ACHN (cell line): ENCODE data around the gene CDV3.

Source experiments
- DNase-seq: peaks from one replicate; pipeline ENCODE4 v3.0.0-alpha.2; 2015
- in situ Hi-C: cut with HindIII; loops from 2 replicates; pipeline ENCODE4 v1.10.0; 2017; ENCODE audit warnings: low sequenced_read_pairs, low pct_ligation_motif_present, low pct_unique_long_range_greater_than_20kb

The CDV3 gene

DNA sequence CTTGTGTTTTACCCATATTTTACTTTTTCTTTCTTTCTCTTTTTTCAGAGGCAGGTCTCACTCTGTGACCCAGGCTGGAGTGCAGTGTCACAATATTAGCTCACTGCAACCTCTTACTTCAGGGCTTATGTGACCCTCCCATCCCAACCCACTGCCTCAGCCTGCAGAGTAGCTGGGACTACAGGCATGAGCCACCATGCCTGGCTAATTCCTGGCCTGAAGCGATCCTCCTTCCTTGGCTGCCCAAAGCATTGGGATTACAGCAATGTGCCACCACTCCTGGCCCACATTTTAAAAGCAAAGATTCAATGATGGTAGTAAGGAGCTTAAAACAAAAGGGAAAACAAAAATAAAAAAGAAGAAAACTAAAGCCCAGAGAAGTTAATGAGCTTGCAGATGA lies 11.1 kb upstream of the CDV3 start:
- no peak for DNase-seq
- in situ Hi-C loops = no loop called here

DNA sequence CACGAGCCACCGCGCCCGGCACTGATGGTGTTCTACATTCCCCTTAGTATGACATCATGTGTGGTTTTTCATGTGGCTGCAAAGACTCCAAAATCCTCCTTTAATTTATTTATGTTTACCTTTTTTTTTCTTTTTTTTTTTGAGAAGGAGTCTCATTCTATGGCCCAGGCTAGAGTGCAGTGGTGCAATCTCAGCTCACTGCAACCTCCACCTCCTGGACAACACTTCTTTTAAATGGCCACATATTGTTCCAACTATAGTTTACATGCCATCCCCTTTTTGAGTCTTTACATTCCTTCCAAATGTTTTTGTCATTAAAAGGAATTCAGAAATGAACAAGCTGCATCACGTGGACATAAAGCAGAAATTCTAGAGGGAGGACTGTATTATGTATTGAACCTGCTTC lies 10.3 kb upstream of the CDV3 start:
- in situ Hi-C loops = no loop called here
- DNase-seq = no peak

DNA sequence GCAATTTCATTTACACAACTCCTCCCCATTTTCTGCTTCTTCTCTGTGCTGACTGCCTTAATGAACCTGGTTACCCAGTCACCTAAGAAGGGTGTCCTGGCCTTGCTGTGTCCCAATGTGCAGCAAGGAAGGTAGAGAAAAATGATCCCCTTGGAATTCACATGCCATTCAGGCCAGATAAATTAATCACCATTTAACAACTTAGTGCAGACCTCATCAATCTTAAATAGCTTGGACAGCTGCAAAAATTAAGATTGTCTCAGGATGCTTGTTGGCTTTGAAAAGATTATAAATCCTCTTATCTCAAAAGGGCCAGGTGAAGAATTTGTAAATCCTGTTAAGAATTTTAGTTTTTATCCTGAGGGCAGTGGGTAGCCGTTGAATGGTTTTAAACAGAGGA lies 9.7 kb upstream of the CDV3 start:
- no peak for DNase-seq
- in situ Hi-C loops = no loop called here

DNA sequence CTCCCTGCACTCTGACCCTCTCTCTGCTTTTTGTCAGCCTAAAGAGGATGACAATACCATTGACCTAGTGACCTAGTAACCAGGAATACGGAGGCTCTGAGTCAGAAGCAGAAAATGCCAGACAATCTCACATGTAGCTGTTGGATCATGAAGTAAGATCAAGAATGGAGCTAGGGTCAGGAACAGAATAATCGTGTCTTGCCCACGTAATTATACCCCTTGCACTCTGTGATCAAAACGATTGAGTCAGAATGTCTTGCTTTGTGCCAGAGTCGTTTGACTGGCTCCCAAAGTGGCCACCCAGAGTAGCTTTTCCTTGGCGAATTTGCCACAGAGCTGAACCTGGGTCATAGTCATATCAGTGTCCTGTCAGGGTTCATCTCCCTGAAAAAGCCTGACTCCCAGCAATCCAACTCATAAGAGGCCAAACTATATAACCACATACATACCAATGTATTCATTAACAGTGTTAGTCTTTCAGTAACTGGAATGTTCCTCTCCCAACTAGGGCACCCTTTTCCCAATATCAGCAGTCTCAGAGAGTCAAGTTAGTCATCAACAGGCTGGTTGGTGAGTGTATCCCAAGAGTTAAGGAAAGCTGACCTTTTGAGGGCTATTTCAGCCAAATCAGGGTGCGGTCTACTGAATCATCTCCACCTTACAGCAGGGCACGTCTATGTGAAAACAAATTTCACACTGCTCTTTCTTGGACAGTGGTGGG lies 5.0 kb upstream of the CDV3 start:
- peak; percentile 97 for DNase-seq
- in situ Hi-C loops = no loop called here

DNA sequence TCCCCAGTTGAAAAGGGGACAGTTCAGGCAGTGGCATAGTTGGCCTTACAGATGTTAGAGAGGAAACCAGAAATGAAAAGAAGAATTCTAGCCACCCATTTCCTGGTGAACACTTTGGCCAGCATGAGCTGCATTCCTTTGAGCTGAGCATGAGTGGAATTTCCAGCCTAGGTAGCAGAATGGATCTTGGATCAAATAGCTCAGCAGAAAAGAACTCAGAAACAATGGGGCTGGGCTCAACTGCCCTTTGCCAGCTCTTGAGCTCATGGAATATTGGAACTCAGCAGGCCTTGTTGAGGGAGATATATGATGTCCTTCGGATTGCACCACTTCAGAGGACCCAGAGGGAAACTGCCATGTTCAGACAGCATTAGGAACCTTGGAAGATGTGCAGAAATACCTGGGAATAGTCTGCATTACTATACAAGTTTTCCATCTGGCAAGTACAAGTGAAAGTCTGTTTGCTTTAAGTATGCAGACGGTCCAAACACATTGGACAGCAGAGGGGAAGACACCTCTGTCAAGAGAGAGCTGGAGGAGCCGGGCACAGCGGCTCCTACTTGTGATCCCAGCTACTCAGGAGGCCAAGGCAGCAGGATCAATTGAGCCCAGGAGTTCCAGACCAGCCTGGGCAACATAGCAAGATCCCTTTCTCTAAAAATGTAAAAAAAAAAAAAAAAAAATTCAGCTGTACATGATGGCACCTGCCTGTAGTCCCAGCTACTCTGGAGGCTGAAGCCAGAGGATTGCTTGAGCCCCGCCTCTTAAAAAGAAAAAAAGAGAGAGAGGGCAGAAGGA lies 3.1 kb upstream of the CDV3 start:
- in situ Hi-C loops = no loop called here
- peak; percentile 92 for DNase-seq

DNA sequence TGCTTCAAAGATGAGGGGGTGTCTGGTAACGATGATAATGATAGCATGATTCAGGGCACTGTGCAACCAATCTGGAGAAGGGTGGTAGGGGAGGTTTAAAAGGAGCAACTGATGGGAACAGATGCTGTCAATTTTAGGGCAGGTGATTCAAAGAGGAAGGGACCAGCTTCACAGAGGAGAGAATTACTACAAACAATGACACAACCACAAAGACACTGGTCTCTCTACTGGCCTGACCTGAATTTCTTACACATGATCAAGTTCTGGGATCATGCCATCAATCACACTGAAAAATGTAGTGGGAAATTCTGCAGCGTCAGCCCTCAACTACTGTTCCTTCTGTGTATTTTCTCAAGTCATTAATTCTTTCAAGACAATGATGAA lies 2.6 kb upstream of the CDV3 start:
- in situ Hi-C loops = no loop called here
- no peak for DNase-seq

DNA sequence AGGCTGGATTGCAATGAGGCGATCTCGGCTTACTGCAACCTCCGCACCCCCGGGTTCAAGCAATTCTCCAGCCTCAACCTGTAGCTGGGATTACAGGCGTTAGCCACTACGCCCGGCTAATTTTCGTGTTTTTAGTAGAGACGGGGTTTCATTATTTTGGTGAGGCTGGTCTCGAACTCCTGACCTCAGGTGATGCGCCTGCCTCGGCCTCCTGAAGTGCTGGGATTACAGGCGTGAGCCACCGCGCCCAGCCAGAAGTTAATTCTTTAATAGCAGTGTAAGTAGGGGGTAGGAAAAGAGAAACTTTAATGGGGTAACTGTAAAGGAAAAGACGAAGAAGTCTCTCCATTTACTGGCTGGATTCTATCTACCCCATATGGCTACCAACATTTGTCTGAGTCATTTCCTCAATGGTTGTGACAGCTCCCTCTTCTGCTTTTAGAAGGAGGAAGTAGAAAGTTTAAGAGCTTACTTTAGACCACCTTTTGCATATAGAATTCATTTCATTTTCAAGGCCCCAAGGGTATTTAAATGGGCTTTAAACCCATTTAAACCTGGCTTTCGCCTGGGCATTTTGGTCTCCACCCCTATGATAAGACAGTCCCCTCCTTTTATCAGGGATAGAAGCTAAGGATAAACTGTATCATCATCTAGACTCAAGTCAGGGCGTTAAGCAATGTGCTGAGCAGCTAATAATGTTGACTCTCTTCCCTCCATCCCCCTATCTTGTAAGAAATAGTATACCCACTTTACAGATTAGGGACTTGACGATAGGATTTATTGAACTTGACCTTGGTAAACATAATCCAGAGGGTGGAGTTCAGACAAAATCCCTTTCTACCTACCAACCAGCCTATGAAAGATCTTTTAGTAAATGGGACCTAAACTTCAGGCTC lies 1.1 kb upstream of the CDV3 start:
- in situ Hi-C loops = no loop called here
- peak; percentile 49 for DNase-seq

DNA sequence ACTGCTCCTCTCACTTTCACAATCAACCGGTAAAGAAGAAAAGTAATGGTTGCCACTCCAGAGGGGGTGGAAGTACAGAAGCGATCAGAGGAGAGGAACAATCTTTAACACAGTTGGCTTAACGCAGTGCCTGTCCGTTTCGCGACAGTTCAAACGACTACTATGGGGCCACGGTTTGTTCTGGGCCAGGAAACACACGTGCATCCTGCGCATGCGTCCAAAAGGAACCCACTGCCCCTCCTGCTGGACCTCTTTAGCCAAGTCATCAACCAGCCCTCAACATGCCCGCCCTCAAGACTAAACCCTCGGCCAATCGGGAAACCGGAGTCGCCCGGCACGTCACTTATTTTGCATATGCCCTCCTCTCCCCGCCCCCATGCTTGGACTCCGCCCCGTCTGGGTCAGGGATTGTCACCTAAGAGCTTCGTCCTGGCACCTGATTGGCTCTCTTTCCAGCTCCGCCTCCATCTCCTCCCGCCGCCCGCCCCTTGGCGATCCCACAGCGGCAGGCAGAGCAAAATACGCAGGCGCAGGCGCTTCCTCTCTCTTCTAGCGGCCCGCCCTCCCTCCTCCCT lies 345 bp upstream of the CDV3 start:
- DNase-seq = peak; percentile 99
- in situ Hi-C loops = no loop called here

DNA sequence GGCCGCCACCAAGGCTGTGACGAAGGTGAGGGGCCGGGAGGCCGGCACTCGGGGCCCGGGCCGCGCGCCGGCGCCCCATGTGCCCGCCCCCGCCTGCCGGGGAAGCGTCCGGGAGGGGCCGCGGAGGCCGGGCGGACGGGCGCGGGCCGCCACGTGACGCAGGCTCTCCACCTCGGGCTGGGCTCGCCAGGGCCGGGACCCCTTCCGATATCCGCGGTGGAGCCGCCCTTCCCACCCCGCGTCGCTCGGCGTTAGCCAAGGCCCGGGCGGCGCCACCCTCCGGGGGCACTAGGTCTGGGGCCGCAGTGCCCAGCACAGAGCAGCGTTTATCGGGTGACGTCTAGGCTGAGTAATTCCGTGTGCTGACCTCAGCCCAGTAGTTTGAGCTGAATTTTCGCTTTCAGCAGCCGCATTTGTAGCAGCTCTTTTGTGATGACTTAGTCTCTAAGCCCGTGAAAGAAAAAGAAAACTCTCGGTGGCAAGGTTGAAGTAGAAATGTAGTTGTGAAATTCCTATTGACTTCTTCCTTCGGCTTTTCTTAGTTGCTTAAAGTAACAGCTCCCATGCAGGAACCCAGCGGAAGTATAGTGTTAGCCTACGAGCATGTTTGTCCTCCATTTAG lies 885 bp downstream of the CDV3 start:
- DNase-seq = peak; percentile 63
- in situ Hi-C loops = no loop called here

DNA sequence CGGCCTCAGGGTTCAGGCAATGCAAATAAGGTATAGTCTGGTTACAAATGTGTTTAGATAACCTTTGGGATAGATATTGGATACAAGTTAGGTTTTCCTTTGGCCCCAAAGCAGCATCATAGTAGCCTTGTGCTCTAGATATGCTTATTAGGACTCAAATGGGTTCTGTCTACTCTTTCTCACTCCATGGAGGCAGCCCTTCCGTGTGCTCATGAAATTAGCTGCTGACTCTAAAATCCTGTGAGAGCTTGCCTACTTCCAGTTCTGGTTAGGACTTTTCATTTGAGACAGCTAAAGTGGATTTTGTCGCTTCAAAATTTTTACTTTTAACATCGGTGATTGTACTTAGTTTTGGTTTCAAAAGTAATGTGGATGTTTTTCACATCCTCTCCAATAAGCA lies 1.6 kb downstream of the CDV3 start:
- in situ Hi-C loops = no loop called here
- no peak for DNase-seq

DNA sequence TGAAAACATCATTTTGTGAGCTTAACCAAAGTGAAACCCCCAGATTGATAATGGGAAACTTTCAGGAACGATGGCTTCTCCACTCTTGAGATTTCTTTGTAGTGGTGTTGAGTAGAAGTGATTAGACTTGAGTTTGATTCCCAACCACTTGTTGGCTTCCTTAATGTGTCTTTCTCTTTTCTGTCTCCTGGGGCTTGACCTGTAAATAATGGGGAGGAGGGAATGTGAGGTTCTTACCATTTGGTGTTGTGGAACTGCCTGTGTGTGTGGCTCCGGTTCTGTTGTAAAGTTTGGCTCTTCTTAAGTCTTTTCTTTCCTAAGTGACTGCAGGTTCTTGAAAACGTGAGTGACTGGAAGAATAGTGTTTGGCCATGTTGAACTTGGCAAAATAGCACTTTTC lies 2.7 kb downstream of the CDV3 start:
- in situ Hi-C loops = no loop called here
- DNase-seq = no peak

DNA sequence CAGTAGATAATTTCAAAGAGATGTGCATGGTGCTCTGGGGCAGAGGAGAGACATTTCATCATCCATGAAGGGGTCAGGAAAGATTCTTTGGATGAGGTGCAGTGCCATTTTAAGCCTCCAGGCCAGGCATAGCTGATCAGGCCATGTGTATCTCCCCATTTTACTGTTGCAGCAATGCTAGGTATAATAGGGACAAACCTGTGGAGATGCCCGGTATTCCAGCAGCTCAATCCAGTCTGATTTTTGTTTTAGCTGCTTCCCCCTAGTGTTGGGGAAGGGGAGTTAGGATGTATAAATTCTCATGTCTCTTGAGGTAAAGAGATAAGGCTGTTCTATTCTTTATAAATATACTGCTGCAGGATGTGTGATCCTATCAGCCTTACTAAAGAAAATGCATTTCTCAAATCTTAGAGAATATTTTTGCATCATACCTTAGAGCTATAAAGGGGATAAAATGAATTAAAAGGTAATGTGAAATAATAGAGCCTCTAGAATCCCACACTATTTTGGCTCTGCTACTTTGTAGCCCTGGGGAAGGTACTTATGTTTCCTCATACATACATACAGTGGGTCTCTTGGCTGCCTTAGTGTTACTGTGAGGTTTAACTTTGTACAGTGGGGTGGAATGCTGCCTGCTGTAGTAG lies 5.2 kb downstream of the CDV3 start:
- peak; percentile 65 for DNase-seq
- in situ Hi-C loops = no loop called here

DNA sequence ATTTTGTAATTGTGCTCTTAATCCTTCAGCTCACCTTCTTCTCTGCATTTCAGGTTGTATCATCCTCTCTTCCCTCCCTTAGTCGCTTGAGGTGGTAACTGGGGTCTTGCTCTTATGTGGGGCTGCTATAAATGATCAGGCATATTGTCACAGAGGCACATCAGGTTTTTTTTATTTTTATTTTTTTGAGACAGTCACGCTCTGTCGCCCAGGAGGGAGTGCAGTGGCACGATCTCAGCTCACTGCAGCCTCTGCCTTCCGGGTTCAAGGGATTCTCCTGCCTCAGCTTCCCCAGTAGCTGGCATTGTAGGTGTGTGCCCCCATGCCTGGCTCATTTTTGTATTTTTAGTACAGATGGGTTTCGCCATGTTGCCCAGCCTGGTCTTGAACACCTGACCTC lies 9.9 kb downstream of the CDV3 start:
- DNase-seq = no peak
- in situ Hi-C loops = no loop called here

DNA sequence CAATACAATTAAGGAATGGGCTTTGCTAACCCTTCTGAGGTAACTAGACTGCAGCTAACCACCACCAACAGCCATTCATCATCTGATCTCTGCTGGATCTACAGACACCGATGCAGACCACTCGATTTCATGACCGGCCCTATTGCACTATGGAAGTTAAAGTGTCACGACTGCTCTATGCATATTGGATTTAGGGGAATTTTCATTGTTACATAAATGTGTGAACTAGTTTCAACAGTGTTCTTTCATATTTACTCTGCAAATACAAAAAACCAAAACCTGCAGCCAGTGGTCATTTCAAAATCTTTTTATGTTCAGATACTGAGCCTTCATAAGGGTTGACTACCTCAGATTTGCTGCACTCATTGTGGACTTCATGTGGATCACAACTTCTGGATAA lies 14.5 kb downstream of the CDV3 start:
- DNase-seq = no peak
- in situ Hi-C loops = no loop called here

DNA sequence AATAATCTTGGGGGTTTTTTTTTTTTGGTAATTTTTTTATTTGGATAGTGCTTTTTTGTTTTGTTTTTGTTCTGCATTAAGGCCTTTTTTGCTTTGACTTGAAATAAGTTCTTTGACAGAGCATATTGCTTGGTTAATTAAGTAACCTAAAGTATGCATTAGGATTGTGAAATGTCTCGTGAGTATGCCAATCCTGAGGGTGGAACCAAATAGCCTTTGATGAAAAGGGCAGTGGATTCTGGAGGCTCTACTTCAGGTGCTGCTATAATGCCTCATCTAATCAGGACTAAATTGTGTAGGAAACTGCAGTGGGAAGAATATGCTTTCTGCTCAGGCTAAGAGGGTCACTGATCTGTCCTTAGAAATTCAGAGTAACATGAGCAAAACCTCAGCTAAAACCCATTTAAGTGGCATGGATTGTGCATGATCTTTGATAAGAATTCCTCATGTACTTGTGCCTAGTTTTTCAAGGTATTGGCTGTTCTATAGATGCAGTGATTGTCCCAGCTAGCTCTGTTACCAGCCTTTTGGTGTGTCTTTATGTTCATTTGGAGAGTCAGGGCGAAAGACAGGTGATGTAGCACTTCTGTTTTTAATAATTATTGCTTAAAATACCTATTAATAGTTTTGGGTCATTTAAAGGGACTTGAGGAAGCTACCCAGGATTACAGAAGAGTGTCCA lies 15.4 kb downstream of the CDV3 start:
- in situ Hi-C loops = no loop called here
- no peak for DNase-seq

DNA sequence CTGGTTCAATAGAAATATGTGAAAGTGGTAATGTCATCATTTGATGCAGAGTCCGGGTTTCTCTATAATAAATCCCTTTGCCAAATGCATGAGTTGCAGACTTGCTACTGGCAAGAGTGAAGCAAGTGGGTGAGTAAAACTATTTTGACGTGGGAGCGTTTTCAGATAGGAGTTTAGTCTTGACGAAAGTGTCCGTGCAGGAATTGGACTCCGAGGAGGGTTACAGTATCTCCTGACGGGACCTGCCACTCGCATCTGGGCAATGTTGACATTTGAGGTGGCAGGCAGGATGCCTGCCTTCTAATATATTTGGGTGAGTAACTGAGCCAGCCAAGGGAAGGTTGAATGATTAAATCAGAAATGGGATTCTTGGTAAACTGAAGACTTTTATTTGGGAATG lies 16.0 kb downstream of the CDV3 start:
- in situ Hi-C loops = no loop called here
- no peak for DNase-seq

DNA sequence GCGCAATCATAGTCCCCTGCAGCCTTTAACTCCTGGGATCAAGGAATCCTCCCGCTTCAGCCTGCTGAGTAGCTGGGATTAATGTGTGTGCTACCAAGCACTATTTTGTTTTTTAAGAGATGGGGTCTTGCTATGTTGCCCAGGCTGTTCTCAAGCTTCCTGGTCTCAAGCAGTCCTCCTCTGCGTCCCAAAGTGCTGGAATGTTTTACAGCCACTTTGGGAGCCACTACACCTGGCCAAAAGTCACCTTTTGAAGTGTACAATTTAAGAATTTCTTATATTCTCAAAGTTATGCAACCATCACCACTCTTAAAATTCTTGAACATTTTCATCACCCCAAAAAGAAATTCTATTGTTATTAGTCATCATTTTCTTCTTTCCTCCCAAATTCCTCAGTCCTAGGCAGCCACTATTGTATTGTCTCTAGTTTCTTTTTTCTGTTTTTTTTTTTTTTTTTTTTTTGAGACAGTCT lies 17.8 kb downstream of the CDV3 start:
- in situ Hi-C loops = no loop called here
- peak; percentile 75 for DNase-seq

DNA sequence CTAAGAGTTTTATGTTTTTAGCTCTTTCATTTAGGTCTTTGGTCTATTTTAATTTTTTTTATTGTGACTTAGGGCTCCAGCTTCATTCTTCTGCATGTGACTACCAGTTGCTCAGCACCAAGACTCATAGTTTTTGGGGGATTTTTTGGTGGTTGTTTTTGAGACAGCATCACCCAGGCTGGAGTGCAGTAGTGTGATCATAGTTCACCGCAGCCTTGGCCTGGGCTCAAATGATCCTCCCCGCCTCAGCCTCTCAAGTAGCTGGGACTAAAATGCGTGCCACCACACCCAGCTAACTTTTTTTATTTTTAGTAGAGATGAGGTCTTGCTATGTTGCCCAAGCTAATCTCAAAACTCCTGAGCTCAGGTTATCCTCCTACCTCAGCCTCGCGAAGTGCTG lies 19.4 kb downstream of the CDV3 start:
- DNase-seq = no peak
- in situ Hi-C loops = no loop called here
